GM12864 (cell line): ENCODE data around the gene PHYKPL.

Experiments used
- DNase-seq: peaks from one replicate; pipeline ENCODE4 v3.0.0-alpha.2; 2011; ENCODE audit warnings: low read depth
- H3K4me3 ChIP-seq: 2 replicates; pipeline ENCODE4 v1.5.1; 2011; ENCODE audit warnings: mild to moderate bottlenecking, low read depth, low read length, control low read depth
- TF ChIP-seq, protein P1 (sequence below): IDR thresholded peaks from 2 replicates; pipeline ENCODE4 v1.5.1; 2011; ENCODE audit warnings: low read depth, mild to moderate bottlenecking, moderate library complexity, low read length, control low read depth, inconsistent platforms; ENCODE audit errors: missing control alignments

The PHYKPL gene

DNA sequence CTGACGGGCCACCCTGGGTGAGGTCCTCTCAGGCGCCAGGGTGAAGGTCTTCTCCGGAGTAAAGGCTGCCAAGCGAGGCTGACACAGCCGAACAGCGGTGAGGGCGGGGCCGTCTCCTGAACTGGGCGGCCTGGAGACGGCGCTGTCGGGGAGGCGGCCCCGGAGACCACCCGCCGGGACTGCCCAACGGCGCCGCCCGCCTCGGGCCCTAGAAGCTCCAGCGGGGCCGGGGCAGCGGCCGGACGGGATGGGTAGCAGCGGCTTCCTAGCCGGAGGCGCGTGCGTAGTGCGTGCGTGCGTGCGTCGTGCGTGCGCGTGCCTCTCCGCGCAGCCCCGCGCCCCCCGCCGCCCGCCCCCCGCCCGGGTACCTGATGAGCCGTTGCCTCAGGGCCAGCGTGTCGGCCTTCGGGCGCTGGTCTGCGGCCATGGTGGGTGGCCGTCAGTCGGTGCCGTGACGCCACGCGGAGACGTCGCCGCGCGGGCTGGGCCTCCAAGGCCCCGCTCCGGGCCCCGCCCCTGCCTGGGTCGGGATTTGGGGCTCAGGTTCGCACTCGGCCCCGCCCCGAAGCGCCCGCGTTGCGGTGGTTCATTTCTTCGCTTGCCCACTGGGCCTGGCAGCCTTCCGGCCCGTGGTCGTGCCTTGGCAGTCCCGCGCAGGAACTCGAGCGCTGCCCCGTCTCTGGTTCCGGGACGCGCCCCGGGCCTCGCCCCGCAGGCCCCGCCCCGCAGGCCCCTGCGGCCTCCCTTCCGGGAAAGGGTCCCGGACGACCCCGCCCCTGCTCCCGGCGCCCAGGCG lies at the start of gene PHYKPL:
Gene PHYKPL (minus strand): TSS at position 679 of the 796 bp plus-strand sequence. CDS start 252 bp downstream, at position 427.
- TF ChIP-seq, protein P1, sequence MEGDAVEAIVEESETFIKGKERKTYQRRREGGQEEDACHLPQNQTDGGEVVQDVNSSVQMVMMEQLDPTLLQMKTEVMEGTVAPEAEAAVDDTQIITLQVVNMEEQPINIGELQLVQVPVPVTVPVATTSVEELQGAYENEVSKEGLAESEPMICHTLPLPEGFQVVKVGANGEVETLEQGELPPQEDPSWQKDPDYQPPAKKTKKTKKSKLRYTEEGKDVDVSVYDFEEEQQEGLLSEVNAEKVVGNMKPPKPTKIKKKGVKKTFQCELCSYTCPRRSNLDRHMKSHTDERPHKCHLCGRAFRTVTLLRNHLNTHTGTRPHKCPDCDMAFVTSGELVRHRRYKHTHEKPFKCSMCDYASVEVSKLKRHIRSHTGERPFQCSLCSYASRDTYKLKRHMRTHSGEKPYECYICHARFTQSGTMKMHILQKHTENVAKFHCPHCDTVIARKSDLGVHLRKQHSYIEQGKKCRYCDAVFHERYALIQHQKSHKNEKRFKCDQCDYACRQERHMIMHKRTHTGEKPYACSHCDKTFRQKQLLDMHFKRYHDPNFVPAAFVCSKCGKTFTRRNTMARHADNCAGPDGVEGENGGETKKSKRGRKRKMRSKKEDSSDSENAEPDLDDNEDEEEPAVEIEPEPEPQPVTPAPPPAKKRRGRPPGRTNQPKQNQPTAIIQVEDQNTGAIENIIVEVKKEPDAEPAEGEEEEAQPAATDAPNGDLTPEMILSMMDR: no peak
- no peak for DNase-seq
- peak within 1 kb of the TSS; percentile 98 for H3K4me3 ChIP-seq

DNA sequence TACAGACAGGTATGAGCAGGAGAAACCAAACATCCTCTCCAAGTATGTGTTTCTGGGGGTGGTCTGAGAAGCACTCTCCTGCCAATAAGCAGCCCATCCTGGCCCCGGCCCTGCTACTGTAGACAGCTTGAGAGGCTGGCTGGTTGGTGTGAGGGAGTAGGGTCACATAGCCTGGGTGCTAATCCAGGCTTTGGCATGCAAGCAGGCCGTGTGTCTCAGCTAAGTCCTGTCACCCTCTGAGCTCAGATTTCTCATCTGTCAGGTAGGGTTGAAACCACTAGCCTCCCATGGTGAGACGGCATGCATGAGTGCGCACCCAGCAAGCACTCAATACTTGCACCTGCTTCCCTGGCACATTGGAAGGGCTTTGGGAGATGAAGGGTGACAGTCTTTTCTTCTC lies 49.8 kb upstream of the PHYKPL start:
- TF ChIP-seq, protein P1: no peak
- DNase-seq: no peak

GRCh38 chr5:178281331-178281730 lies 48.7 kb upstream of the PHYKPL start:
- TF ChIP-seq, protein P1: no peak

More for the DNA sequence above, 49.8 kb upstream of the PHYKPL start:
- H3K4me3 ChIP-seq: no peak overlapping the region

DNA sequence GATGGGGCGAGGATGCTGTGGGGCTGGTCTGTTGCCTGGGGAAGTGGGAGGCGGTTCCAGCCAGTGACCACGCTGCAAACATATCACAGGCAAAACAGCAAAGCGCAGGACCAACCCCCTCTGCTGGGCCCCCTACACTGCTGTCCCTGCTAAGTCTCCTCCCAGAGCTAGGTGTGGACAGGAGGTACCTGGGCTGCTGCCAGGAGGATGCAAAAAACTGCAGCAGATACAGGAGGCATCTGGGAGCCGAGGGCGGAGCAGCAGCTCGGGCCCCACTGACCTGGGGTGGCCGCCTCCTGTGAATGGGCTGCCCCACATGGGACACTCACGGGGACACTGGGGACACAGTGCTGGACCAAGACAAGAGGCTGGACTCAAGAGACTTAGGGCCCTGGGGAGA lies 48.0 kb upstream of the PHYKPL start:
- no peak for DNase-seq
- TF ChIP-seq, protein P1: no peak
- H3K4me3 ChIP-seq: no peak overlapping the region

More at GRCh38 chr5:178281331-178281730, 48.7 kb upstream of the PHYKPL start:
- no peak for DNase-seq
- H3K4me3 ChIP-seq: no peak overlapping the region

DNA sequence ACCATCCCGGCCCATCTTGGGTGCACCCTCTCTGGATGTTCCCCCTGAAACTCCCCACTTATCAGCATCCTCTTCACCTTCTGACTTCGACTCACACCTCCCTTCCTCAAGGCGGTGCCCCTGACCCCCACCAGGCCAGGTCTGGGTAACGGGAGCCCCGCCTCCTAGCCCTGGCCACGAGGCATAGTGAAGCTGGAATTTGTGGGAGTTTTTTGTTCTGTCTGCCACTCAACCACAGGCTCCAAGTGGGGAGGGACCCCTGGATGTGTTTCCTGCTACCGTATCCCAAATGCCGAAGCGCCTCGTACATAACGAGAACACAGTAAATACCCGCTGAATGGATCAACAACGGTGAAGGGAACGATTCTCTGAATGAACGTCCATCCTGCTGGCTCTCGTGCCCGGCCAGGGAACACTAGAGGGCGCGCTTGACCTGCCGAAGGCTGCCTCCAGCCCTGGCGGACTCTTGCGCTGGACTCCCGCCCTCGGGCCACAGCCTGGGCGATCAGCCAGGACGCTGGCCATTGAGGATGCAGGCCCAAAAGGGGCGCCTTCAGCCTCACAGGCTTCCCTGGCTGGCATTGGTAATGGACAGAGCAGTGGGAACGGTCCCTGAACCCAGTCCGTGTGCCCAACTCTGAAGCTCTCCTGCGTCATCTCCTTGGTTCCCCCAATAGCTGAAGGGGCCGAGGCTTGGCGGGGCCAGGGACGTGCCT lies 47.3 kb upstream of the PHYKPL start:
- DNase-seq: no peak
- TF ChIP-seq, protein P1: peak; percentile 93
- no peak overlapping the region for H3K4me3 ChIP-seq

GRCh38 chr5:178279026-178279722 lies 46.6 kb upstream of the PHYKPL start:
- no peak for DNase-seq
- TF ChIP-seq, protein P1: no peak
- H3K4me3 ChIP-seq: no peak overlapping the region
